ENCODE data around the gene APC.

Gene APC

GRCh38 chr5:112867411-112867810 lies 129.7 kb downstream of the APC start:
- POLR2A ChIA-PET, result no interaction called here
- CTCF ChIA-PET, result interaction anchor here (1.1 to 1.5 kb wide), 6 partner anchors 10 to 56 kb away, joined by 3 to 4 read pairs (median 4); no protein-coding TSS in a partner anchor
- DNase-seq (ENCODE audit: extremely low spot score), result no peak
- TF ChIP-seq, protein P1, sequence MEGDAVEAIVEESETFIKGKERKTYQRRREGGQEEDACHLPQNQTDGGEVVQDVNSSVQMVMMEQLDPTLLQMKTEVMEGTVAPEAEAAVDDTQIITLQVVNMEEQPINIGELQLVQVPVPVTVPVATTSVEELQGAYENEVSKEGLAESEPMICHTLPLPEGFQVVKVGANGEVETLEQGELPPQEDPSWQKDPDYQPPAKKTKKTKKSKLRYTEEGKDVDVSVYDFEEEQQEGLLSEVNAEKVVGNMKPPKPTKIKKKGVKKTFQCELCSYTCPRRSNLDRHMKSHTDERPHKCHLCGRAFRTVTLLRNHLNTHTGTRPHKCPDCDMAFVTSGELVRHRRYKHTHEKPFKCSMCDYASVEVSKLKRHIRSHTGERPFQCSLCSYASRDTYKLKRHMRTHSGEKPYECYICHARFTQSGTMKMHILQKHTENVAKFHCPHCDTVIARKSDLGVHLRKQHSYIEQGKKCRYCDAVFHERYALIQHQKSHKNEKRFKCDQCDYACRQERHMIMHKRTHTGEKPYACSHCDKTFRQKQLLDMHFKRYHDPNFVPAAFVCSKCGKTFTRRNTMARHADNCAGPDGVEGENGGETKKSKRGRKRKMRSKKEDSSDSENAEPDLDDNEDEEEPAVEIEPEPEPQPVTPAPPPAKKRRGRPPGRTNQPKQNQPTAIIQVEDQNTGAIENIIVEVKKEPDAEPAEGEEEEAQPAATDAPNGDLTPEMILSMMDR (IDR thresholded peaks at IDR 0.05; ENCODE audit: control extremely low read depth, extremely low read depth, low read depth, missing control alignments), result no peak

DNA sequence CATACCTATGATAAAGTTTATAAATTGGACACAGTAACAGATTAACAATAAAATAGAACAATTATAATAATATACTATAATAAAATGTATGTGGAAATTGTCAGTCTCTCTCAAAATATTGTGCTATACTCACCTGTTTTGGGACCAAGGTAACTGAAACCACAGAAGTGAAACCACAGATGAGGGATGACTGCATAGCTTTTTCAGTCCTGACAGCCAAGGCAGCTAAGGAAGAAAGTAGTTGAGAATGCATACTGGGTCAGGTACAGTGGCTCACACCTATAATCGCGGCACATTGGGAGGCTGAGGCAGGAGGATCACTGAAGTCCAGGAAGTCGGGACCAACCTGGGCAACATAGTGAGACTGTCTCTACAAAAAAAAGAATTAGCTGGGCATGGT lies 132.3 kb downstream of the APC start:
- CTCF ChIA-PET, result interaction anchor here (1.4 kb wide), 1 partner anchor 172 kb away, joined by 3 read pairs; no protein-coding TSS in a partner anchor
- peak; percentile 23 for DNase-seq (ENCODE audit: extremely low spot score)
- TF ChIP-seq, protein P1 (IDR thresholded peaks at IDR 0.05; ENCODE audit: control extremely low read depth, extremely low read depth, low read depth, missing control alignments), result no peak
- POLR2A ChIA-PET, result no interaction called here

- TF ChIP-seq, protein P1 (IDR thresholded peaks at IDR 0.05; ENCODE audit: control extremely low read depth, extremely low read depth, low read depth, missing control alignments), result no peak
- ChIA-PET POLR2A (no interaction called here), CTCF (interaction anchor here (1.3 kb wide), 1 partner anchor 13 kb away, joined by 3 read pairs; no protein-coding TSS in a partner anchor)
- no peak for DNase-seq (ENCODE audit: extremely low spot score)
Measured at GRCh38 chr5:112870966-112871365, 133.3 kb downstream of the APC start.

DNA sequence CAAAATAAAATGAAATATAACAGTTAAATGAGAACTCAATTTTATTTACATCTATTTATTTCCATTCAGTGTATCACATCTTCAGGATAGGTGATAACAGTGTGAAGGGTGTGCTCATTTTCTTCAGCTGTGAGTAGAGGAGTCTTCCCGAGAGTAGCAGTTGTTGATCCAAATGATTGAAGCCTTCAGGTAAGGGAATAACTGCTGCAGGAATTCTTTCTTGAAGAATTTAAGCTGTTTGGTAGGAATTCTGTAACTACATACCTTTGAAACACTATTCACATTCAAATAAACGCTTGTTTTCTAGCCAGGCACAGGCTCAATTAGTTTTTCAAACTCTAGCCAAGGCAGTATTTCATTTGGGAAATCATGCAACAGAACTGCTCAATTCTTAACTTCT lies 138.7 kb downstream of the APC start:
- ChIA-PET CTCF (interaction anchor here (2.2 kb wide), 1 partner anchor 28 kb away, joined by 4 read pairs; no protein-coding TSS in a partner anchor), POLR2A (no interaction called here)
- no peak for DNase-seq (ENCODE audit: extremely low spot score)
- TF ChIP-seq, protein P1 (IDR thresholded peaks at IDR 0.05; ENCODE audit: control extremely low read depth, extremely low read depth, low read depth, missing control alignments), result no peak

GRCh38 chr5:112878101-112878500 lies 140.4 kb downstream of the APC start:
- POLR2A ChIA-PET, result no interaction called here
- TF ChIP-seq, protein P1 (IDR thresholded peaks at IDR 0.05; ENCODE audit: control extremely low read depth, extremely low read depth, low read depth, missing control alignments), result no peak
- CTCF ChIA-PET, result interaction anchor here (0.9 to 2.2 kb wide), 4 partner anchors 10 to 30 kb away, joined by 3 to 4 read pairs (median 4); no protein-coding TSS in a partner anchor
- no peak for DNase-seq (ENCODE audit: extremely low spot score)

DNA sequence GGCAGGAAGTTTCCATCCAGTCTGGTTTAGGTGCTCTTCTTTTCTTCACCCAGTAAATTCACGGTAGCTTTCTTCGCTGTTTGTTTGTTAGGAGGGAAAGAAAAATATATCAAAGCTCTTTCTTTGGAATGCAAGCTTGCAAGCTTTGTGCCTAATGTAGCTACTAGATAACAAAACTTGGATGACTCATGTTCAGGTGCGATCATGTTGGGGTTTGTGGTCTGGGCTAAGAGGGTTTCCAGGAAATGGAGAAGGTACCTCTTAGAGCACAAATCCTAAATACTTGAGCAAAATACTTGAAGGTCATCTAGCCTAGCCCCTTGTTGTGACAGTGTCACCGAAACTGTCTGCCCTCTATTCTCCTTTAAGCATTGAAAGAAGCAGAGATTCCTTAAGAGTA lies 141.1 kb downstream of the APC start:
- peak; percentile 16 for DNase-seq (ENCODE audit: extremely low spot score)
- ChIA-PET CTCF (interaction anchor here (0.9 to 1.4 kb wide), 3 partner anchors 11 to 17 kb away, joined by 3 to 4 read pairs (median 3); no protein-coding TSS in a partner anchor), POLR2A (no interaction called here)
- TF ChIP-seq, protein P1 (IDR thresholded peaks at IDR 0.05; ENCODE audit: control extremely low read depth, extremely low read depth, low read depth, missing control alignments), result no peak

All from GM10248 (cell line).